ENCODE results near the gene ZNF398.

DNA sequence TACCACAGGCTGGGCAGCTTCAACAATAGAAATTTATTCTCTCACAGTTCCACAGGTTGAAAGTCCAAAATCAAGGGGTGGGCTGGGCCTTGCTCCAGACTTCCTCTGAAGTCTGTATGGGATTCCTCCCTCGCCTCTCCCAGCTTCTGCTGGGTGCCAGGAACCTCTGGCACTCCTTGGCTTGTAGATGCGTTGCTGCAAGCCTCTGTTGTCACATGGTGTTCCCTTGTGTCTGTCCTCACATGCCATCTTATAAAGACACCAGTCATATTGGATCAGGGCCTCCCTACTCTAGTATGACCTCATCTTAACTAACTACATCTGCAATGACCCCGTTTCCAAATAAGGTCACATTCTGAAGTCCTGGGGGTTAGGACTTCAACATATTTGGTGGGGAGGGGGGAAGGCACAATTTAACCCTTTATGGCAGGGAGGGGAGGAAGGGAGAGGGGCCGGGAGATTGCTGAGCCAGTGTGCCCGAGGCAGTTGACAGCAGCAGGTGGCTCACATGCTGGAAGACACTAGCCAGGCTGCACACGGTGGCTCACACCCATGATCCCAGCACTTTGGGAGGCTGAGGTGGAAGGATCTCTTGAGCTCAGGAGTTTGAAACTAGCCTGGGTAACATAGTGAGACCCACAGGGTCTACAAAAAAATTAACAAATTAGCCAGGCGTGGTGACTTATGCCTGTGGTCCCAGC lies 66.9 kb downstream of the ZNF398 start:
- TF ChIP-seq POLR2A (conservative IDR thresholded peaks at IDR 0.05) (no peak), ZFX (CRISPR knock-in tag; IDR thresholded peaks at IDR 0.05) (no peak), CAMTA2 (CRISPR knock-in tag; conservative IDR thresholded peaks at IDR 0.05) (no peak), KAT2B (IDR thresholded peaks at IDR 0.05; ENCODE audit: low read depth, low read length) (no peak), RBM15 (IDR thresholded peaks at IDR 0.05; ENCODE audit: insufficient read depth, low read length) (no peak), ZNF780A (CRISPR knock-in tag; IDR thresholded peaks at IDR 0.05) (no peak), POLR2AphosphoS5 (IDR thresholded peaks at IDR 0.05; ENCODE audit: control insufficient read depth, insufficient read depth, low read depth, low read length) (no peak), ZZZ3 (IDR thresholded peaks at IDR 0.05) (no peak), MEF2A (IDR thresholded peaks at IDR 0.05; ENCODE audit: control insufficient read depth, low read depth, low read length) (no peak)
- TF ChIP-seq, protein P1, sequence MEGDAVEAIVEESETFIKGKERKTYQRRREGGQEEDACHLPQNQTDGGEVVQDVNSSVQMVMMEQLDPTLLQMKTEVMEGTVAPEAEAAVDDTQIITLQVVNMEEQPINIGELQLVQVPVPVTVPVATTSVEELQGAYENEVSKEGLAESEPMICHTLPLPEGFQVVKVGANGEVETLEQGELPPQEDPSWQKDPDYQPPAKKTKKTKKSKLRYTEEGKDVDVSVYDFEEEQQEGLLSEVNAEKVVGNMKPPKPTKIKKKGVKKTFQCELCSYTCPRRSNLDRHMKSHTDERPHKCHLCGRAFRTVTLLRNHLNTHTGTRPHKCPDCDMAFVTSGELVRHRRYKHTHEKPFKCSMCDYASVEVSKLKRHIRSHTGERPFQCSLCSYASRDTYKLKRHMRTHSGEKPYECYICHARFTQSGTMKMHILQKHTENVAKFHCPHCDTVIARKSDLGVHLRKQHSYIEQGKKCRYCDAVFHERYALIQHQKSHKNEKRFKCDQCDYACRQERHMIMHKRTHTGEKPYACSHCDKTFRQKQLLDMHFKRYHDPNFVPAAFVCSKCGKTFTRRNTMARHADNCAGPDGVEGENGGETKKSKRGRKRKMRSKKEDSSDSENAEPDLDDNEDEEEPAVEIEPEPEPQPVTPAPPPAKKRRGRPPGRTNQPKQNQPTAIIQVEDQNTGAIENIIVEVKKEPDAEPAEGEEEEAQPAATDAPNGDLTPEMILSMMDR (IDR thresholded peaks at IDR 0.05 in 2 of 3, conservative IDR thresholded peaks at IDR 0.05 in 1 of 3; ENCODE audit: insufficient read depth in 2 of 3, low read depth in 1 of 3, low read length in 3 of 3) = no peak

Data from K562 (cell line).